ENCODE measurements around the gene RPA3. TPM values are rescaled to one million over a fixed set of nuclear protein-coding genes. Genes with fewer than 3 reads are reported as not detected.

The RPA3 gene
- total RNA-seq, 1 donor from 2014 or later = 23.5 TPM

GRCh38 chr7:7732621-7733281 is 14.3 kb upstream of the RPA3 start:
- no peak for DNase-seq (ENCODE audit: low read depth, low spot score)

DNA sequence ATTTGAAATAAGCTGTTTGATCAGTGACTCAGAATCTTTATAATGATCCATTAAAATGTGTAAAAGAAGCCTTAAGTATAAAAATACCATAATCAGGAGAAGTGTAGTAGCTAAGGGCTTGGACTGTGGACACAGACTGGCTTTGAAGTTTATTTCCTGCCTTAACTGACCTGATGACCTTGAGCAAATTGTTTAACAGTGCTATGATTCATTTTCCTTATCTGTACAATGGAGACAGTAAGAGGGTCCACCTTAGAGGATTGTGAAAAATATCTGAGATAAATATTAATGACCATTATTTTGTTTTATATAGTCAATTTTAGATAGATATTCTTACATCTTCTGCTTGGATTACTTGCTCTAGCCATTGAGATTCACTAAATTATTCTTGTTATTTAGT is 13.3 kb upstream of the RPA3 start:
- peak; percentile 22 for DNase-seq (ENCODE audit: low read depth, low spot score)

- DNase-seq (ENCODE audit: low read depth, low spot score) = no peak
These were observed 2.6 kb upstream of the RPA3 start for GRCh38 chr7:7720750-7721621.

DNA sequence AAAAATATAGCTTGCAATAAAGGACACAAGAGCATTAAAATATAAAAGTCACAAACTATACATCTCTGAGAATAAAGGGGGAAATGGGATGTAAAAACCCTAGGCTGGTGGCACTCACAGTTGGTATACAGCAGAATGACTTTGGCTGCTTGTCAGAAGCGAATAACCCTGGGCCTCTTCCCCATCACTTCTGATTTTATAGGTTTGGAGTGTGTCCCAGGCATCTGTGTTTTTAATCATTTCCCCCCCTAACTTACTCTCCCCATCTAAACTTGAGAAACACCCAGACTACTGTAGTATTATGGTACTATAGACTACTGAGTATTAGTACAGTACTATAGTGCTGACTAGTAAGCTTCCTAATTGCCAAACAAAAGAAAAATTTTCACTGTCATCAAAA is 1.8 kb upstream of the RPA3 start:
- DNase-seq (ENCODE audit: low read depth, low spot score) = no peak

GRCh38 chr7:7719236-7719635 is 829 bp upstream of the RPA3 start:
- DNase-seq (ENCODE audit: low read depth, low spot score) = peak; percentile 11

DNA sequence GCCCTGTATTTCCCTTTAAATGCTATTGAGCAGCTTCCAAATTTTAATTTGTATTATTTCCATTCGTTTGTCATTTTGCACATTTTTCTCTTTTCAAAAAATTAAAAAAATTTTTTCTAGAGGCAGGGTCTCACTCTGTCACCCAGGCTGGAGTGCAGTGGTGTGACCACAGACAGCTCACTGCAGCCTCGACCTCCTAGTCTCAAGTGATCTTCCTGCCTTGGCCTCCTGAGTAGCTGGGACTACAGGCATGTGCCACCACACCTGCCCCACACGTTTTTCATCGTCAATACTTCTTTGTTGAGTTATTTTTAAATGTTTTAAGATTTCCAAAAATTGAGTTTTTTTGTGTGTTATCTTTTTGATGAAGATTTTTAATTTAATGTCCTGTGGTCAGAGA is 4.7 kb downstream of the RPA3 start:
- no peak for DNase-seq (ENCODE audit: low read depth, low spot score)

DNA sequence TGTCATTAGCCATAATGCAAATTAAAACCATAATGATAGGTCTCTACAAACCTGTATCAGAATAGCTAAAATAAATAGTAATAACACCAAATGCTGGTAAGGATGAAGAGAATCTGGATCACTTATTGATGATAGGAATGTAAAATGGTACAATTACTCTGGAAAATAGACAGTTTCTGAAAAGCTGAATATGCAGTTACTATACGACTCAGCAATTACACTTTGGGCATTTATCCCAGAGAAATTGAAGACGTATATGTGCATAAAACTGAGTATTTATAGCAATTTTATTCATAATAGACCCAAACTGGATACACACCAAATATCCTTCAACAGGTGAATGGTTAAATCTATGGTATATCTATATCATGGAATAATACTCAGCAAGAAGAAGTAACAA is 7.9 kb downstream of the RPA3 start:
- no peak for DNase-seq (ENCODE audit: low read depth, low spot score)

- DNase-seq (ENCODE audit: low read depth, low spot score) = no peak
These were observed 9.1 kb downstream of the RPA3 start for GRCh38 chr7:7709291-7709690.

GRCh38 chr7:7707806-7708205 is 10.6 kb downstream of the RPA3 start:
- no peak for DNase-seq (ENCODE audit: low read depth, low spot score)

DNA sequence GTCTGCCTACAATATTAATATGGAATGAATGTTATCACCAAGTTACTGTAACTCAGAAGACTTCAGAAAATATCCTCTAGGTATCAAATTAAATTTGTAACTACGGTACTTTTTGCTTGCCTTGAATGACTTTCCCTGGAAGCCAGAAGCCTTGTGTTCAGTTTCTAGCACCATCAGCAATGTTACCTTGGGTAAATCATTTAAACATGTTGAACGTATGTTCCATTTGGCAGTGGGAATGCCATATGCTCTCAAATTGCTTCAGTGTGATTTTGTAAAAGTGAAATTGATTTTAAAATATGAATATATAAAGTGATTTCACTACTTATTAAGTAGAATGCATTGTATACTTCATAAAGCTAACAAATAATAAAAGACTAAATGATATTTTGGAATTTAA is 11.2 kb downstream of the RPA3 start:
- no peak for DNase-seq (ENCODE audit: low read depth, low spot score)

DNA sequence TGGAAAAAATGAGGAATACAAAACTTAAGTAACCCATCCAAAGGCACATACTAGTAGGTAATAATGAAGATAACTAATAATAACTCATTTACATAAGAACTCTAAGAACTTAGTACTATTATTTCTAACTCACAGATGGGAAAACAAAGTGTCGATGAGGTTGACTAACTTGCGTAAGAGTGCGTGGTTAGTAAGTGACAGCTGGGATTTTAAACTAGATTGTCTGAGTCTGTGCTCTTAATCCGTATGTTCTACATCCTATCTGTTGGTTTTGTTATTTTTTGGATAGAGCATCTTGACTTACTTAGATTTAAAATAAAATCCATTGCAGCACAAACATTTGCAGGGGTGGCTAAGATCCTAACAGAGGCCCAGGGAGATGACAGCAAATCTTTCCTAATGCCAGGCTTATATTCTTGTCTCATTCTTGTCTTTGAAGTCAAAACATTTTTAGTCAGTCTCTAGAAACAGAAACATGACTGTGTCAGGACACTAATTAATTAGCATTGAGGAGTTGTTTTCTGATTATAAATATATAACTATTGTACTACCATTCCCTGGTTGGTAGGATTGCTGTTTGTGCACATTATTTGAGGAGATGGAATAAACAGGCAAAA is 11.7 kb downstream of the RPA3 start:
- no peak for DNase-seq (ENCODE audit: low read depth, low spot score)

- no peak for DNase-seq (ENCODE audit: low read depth, low spot score)
These were observed 12.3 kb downstream of the RPA3 start for GRCh38 chr7:7706101-7706511.

DNA sequence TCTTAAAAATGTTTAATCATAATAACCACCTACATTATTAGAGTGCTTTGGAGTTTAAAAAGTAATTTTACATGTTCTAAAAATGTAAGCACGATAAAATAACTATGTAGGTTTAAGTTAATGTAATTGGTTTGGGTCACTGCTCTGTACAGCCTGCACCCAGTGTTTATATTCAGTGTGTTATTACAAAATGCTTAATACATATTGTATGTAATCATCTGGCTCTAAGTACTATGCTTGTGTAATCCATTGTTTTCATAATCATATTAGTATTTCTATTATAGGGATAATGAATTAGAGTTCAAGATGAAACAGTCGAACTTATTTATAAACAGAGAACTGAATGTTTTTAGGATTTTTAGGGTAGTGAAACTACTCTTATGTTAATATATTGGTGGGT is 13.1 kb downstream of the RPA3 start:
- DNase-seq (ENCODE audit: low read depth, low spot score) = no peak

GRCh38 chr7:7704867-7705266 is 13.5 kb downstream of the RPA3 start:
- DNase-seq (ENCODE audit: low read depth, low spot score) = no peak

DNA sequence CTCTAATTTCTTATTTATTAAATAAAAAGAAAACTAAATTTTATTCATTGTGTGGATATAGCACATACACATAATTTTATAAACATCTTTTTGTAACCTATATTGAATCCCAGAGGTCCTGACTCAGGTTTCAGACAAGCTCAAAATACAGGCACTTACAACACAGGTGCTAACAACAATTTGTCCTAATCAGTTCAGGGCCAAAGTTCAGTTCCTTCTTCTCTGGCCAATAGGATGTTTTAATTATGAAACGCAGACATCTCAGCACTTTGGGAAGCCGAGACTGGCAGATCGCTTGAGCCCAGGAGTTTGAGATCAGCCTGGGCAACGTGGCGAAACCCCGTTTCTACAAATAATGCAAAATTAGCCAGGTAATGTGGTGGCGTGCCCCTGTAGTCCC is 15.0 kb downstream of the RPA3 start:
- no peak for DNase-seq (ENCODE audit: low read depth, low spot score)

DNA sequence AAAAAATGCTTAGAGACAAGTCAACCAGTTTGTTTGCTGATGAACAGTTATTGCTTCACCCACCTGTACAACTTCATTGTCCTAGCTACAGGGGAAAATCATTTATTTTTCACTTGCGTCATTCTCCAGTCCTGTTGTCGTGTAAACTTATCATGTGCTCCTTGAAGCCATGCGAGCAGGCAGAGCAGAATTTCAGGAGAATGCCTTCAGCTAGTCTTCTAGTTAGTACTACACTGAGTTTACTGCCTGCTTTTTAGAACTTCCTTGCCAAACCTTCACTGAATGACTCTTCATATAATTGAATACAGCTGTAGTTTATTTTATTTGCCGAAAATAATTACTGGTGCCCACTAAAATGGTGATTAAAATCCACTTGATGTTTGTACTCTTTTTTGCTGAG is 15.6 kb downstream of the RPA3 start:
- DNase-seq (ENCODE audit: low read depth, low spot score) = no peak

- no peak for DNase-seq (ENCODE audit: low read depth, low spot score)
These were observed 16.9 kb downstream of the RPA3 start for GRCh38 chr7:7701527-7701926.

- DNase-seq (ENCODE audit: low read depth, low spot score) = no peak
These were observed 18.4 kb downstream of the RPA3 start for GRCh38 chr7:7699970-7700369.

DNA sequence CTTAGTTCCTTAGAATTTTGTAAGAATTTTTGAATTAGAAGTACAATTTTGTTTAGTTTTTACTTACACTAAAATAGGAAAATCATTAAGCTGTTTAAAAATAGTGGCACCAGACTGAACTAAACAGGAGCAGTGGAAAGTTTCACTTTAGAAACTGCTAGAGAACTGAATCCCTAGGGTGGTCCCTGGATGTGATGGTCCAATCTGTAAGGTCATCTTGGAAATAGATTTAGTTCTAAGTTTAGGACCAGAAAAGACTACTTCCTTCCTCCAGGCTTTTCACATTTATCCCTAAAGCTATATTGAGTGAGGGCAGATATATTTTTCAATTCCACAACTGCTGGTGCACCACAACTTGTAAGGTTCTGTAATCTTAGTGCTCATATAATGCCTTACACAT is 19.0 kb downstream of the RPA3 start:
- no peak for DNase-seq (ENCODE audit: low read depth, low spot score)

- DNase-seq (ENCODE audit: low read depth, low spot score) = no peak
These were observed 19.5 kb downstream of the RPA3 start for GRCh38 chr7:7698930-7699329.

GRCh38 chr7:7696458-7697119 is 21.8 kb downstream of the RPA3 start:
- no peak for DNase-seq (ENCODE audit: low read depth, low spot score)

Measured in pulmonary artery endothelial cell (primary cell).